Astrocyte (in vitro differentiated cells and primary cell): ENCODE results near the gene B4GALT1. TPM values are rescaled to one million over a fixed set of nuclear protein-coding genes. Genes with fewer than 3 reads are reported as not detected.

Experiments used
- DNase-seq: peaks from one replicate; pipeline ENCODE4 v3.0.0-alpha.2; 2010; ENCODE audit warnings: low read depth
- FAIRE-seq: peaks from 2 replicates; lab custom pipeline; 2011; peaks lifted over from hg19 to GRCh38; lab: Jason Lieb, UNC
- H2AFZ ChIP-seq: 2 replicates; pipeline ENCODE4 v1.6.0; 2012; ENCODE audit warnings: low read depth, low read length, inconsistent platforms
- H3K27ac ChIP-seq: 2 replicates; pipeline ENCODE4 v1.5.1; 2011; ENCODE audit warnings: low read depth, low read length, inconsistent platforms
- H3K27me3 ChIP-seq: 2 replicates; pipeline ENCODE4 v1.6.0; 2011; ENCODE audit warnings: low read length, inconsistent platforms; ENCODE audit not compliant: insufficient read depth
- H3K36me3 ChIP-seq: 2 replicates; pipeline ENCODE4 v1.5.1; 2011; ENCODE audit warnings: low read length, inconsistent platforms; ENCODE audit not compliant: insufficient read depth
- H3K4me1 ChIP-seq: 2 replicates; pipeline ENCODE4 v1.5.1; 2011; ENCODE audit warnings: low read length, inconsistent platforms; ENCODE audit not compliant: insufficient read depth
- H3K4me2 ChIP-seq: 2 replicates; pipeline ENCODE4 v1.6.0; 2012; ENCODE audit warnings: low read length, inconsistent platforms
- H3K4me3 ChIP-seq: 2 replicates; pipeline ENCODE4 v1.5.1; 2011; ENCODE audit warnings: low read depth, mild to moderate bottlenecking, low read length, inconsistent platforms; ENCODE audit not compliant: insufficient read depth
- H3K79me2 ChIP-seq: 2 replicates; pipeline ENCODE4 v1.6.0; 2012; ENCODE audit warnings: mild to moderate bottlenecking, low read length, inconsistent platforms; ENCODE audit not compliant: insufficient read depth
- H3K9ac ChIP-seq: 2 replicates; pipeline ENCODE4 v1.6.0; 2012; ENCODE audit warnings: mild to moderate bottlenecking, low read length, inconsistent platforms
- H3K9me3 ChIP-seq: 2 replicates; pipeline ENCODE4 v1.5.1; 2012; ENCODE audit warnings: low read depth, mild to moderate bottlenecking, low read length, inconsistent platforms; ENCODE audit not compliant: insufficient read depth
- H4K20me1 ChIP-seq: 2 replicates; pipeline ENCODE4 v1.6.0; 2012; ENCODE audit warnings: low read length, inconsistent platforms; ENCODE audit not compliant: insufficient read depth
- H3K27ac Mint-ChIP-seq: one replicate; pipeline ENCODE4 v1.8.0; 2021; ENCODE audit warnings: mild to moderate bottlenecking, mixed read lengths; ENCODE audit not compliant: unreplicated experiment
- H3K27me3 Mint-ChIP-seq: one replicate; pipeline ENCODE4 v1.8.0; 2021; ENCODE audit warnings: low read depth, mixed read lengths; ENCODE audit not compliant: unreplicated experiment
- H3K36me3 Mint-ChIP-seq: one replicate; pipeline ENCODE4 v1.8.0; 2021; ENCODE audit warnings: low read depth, mixed read lengths; ENCODE audit not compliant: unreplicated experiment
- H3K4me1 Mint-ChIP-seq: one replicate; pipeline ENCODE4 v1.8.0; 2021; ENCODE audit warnings: low read depth, mixed read lengths; ENCODE audit not compliant: unreplicated experiment
- H3K4me3 Mint-ChIP-seq: one replicate; pipeline ENCODE4 v1.8.0; 2021; ENCODE audit warnings: mild to moderate bottlenecking, moderate library complexity, mixed read lengths; ENCODE audit not compliant: unreplicated experiment
- H3K9me3 Mint-ChIP-seq: one replicate; pipeline ENCODE4 v1.8.0; 2021; ENCODE audit warnings: mild to moderate bottlenecking, mixed read lengths; ENCODE audit not compliant: unreplicated experiment
- CTCF ChIP-seq: IDR thresholded peaks from 2 replicates; pipeline ENCODE4 v1.5.1; 2011; ENCODE audit warnings: low read depth, mild to moderate bottlenecking, inconsistent platforms, low read length, moderate library complexity; ENCODE audit not compliant: insufficient read depth
- EZH2 ChIP-seq: IDR thresholded peaks from 2 replicates; pipeline ENCODE4 v1.6.1; 2012; ENCODE audit warnings: mild to moderate bottlenecking, low read length, inconsistent platforms; ENCODE audit not compliant: insufficient read depth
- total RNA-seq: library from RNA; stranded (reverse); gene quantifications from 2 replicates; pipeline ENCODE4 v1.2.1, GENCODE V29; 2021

Gene B4GALT1
- total RNA-seq, 1 donor from 2014 or later: 93.1 TPM

GRCh38 chr9:33170464-33171415 is 3.6 kb upstream of the B4GALT1 start:
- Histone ChIP-seq H3K27ac (no peak overlapping the region), H3K4me3 (no peak overlapping the region), H2AFZ (no peak overlapping the region), H3K79me2 (peaks cover 13% of the 10 kb centered on the region), H3K27me3 (no peaks in the 10 kb centered on the region), H3K9ac (no peak overlapping the region), H4K20me1 (peaks cover 5% of the 10 kb centered on the region), H3K4me2 (no peak overlapping the region), H3K9me3 (no peaks in the 10 kb centered on the region), H3K4me1 (peaks cover 23% of the 10 kb centered on the region), H3K36me3 (no peaks in the 10 kb centered on the region)
- Mint-ChIP-seq H3K9me3 (no peaks in the 10 kb centered on the region), H3K4me3 (no peak overlapping the region), H3K4me1 (peaks cover 7% of the 10 kb centered on the region), H3K27ac (peak overlapping the region; percentile 26), H3K36me3 (no peaks in the 10 kb centered on the region), H3K27me3 (peaks cover 4% of the 10 kb centered on the region)
- no peak for FAIRE-seq
- no peak for TF ChIP-seq CTCF
- no peak for TF ChIP-seq EZH2
- DNase-seq: no peak

- Histone ChIP-seq H3K4me2 (no peak overlapping the region), H3K27me3 (no peaks in the 10 kb centered on the region), H3K4me1 (peaks cover 35% of the 10 kb centered on the region), H3K79me2 (peaks cover 30% of the 10 kb centered on the region), H4K20me1 (peaks cover 20% of the 10 kb centered on the region), H3K9me3 (no peaks in the 10 kb centered on the region), H3K36me3 (no peaks in the 10 kb centered on the region), H2AFZ (no peak overlapping the region), H3K9ac (no peak overlapping the region), H3K4me3 (no peak overlapping the region), H3K27ac (no peak overlapping the region)
- H3K27me3 Mint-ChIP-seq: peaks cover 4% of the 10 kb centered on the region
- DNase-seq (no peak), FAIRE-seq (no peak)
- no peak for TF ChIP-seq EZH2
- no peak for TF ChIP-seq CTCF
- no peaks in the 10 kb centered on the region for H3K36me3 Mint-ChIP-seq
- H3K4me1 Mint-ChIP-seq: peaks cover 18% of the 10 kb centered on the region
- no peaks in the 10 kb centered on the region for H3K9me3 Mint-ChIP-seq
- no peak overlapping the region for H3K27ac Mint-ChIP-seq
- H3K4me3 Mint-ChIP-seq: no peak overlapping the region
These were observed 1.9 kb upstream of the B4GALT1 start for GRCh38 chr9:33168941-33169544.
